ENCODE measurements around the gene MCM6.

Gene MCM6

DNA sequence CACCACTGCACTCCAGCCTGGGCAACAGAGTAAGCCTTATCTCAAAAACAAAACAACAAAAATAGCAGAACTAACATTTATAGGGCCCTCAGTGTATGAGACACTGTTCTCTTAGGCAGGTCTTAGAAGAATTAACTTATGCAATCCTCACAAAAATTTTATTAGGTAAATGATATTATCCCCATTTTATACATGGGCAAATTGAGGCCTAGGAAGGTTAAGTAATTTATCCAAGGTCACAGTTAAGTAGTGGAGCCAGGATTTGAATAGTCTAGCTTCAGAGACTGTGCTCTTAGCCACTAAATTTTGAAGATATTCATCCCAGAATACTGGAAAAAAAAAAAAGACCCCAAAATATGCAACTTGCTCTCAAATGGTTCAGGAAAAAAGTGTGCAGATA, 22.8 kb downstream of the MCM6 start:
- DNase-seq = no peak

DNA sequence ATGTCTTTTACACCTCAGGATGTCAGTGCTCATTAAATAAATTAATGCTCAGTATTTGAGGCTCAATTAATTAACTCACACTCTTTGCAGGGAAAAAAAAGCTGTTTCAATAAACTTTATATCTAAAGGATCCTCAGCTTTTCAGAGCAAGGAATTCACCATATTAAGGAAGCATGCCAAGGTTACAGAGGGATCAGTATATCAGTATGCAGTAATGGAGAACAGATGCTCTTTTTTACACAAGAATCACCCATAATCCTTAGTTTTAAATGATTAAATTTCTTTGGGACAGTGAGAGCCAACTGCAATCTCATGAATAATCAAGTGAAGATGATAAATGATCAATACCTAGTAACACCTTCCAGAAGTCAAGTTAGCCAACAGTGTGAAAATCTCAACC, 24.4 kb downstream of the MCM6 start:
- no peak for DNase-seq

DNA sequence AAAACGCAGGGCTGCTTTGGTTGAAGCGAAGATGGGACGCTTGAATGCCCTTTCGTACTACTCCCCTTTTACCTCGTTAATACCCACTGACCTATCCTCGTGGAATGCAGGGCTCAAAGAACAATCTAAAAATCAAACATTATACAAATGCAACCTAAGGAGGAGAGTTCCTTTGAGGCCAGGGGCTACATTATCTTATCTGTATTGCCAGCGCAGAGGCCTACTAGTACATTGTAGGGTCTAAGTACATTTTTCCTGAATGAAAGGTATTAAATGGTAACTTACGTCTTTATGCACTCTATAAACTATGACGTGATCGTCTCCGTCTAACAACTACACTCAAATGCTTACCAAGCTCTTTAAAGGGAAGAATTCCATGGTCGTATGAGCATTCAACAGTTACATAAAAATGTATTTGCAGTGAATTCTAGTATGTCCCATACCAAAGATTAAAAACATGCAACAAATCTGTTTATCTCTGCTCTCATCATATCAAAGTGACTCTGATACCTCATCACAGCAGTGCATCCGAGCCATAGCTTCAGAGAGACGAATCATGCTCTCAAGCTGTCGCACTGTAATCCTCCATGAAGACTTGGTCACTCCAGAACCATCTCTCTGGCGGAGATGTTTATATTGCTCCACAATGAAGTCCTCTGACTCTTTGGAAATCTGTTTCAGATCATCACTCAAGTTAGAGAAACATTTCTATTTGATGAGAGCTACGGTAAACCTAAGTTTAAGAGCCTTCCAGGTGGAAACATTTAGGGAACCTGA, 25.2 kb downstream of the MCM6 start:
- no peak for DNase-seq

DNA sequence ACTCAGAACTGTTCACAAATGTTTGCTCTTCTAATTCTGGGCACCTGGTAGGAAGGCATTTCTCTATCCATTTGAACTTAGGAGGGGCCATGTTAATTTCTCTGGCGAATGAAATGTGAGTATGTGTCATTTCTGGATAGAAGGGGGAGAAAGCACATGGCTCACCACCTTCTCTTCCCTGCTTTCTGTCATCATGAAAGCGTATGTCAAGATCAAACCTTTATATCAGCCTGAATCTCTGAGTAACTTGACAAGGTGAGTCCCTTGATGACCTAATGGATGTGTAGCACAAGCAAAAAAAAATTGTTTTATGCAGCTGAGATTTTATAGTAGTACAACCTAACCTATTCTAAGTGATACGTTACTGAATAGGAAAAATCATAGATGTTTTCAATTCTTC, 27.2 kb downstream of the MCM6 start:
- DNase-seq = no peak

DNA sequence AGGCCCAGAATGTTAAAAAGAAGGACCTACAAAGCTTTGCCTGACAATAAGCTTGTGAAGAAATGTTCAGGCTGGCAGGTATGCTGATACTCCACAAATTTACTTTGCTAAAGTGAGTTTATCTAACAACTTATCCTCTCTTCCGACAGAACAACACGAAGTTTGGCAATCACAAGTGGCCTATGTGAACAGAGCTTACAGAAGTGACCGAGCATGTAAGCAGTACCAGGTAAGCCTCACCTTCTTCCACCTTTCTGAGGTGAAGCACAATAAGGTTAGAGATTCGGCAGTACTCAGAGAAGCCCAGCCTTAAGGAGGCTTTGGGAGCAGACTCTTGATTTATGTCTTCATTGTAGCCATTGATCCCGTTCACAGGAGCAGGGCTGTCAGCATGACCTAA, 30.2 kb downstream of the MCM6 start:
- no peak for DNase-seq

DNA sequence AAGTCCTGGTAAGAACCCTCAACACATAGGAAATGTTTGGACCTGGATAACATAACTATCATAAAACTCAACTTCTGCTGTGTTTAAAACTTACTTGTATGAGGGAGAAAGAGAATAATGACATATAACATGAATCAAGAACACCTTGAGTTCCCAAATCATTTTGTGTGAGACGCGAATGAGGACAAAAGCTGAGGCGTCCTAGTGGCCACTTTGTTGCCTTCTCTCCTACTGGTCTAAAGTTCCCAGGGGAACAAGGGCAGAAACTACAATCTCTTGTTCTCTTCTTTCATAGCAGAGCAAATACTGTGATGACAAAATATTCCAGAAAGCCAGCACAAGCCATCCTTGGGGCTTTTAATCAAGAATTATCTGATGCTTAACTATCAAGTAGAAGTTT, 31.0 kb downstream of the MCM6 start:
- DNase-seq = no peak

DNA sequence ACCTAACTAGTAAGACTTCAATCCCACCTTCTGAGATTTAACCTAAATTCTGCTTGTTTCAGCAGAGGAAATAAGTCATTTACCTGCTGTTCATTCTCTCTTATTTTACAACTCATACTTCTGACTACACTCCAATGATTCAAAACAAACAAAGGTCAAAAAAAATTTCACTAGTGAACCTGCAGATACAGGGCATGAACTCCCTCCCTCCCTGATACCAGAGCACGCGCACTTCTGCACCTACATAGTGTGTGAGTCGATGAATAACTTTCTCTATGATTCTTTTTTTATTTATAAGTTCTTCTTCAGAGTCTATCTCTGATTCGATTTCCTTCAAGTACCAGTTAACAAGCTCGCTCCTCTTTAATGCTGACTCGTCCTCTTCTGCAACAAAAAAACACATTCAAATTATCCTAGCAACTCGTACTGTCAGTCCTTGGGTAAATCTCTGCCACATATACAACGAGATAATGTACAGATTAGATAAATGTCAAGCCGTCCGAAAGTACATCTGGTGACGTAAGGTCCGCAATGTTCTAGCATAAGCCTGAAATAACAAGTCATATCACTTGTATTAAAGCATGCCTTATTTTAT, 31.8 kb downstream of the MCM6 start:
- DNase-seq = no peak

DNA sequence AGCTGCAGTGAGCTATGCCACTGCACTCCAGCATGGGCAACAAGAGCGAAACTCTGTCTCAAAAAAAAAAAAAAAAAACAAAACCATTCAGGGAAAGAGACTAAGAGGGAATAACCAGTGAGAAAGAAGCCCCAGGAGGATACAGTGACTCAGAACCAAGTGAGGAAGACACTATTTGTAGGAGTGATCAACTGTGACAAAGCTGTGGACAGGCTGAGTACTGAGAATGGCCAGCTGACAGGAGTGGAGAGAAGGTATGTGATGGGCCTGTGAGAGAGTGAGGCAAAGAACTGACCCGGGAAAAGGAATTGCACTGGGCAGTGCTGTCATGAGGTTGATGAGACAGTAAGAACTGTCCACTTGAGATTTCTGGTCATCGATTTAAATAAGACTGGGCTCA, 32.6 kb downstream of the MCM6 start:
- no peak for DNase-seq

DNA sequence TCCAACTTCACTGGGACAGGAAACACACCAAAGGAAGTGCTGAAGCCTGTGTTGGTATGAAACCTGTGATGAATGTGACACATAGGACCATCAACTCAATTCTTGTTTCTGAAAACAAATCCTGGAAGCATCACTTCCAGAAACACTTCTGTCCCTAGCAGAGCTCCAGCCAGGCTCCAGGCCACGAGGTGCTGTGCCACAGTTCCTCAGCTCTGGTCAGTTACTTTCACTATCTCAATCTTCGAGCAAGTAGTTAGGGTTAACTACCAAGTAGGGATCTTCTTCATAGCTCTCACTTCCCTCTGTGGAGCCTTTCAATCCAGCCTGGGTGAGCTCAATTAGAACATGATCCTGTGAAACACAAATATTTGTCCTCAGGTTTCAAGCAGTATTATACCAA, 35.6 kb downstream of the MCM6 start:
- no peak for DNase-seq

DNA sequence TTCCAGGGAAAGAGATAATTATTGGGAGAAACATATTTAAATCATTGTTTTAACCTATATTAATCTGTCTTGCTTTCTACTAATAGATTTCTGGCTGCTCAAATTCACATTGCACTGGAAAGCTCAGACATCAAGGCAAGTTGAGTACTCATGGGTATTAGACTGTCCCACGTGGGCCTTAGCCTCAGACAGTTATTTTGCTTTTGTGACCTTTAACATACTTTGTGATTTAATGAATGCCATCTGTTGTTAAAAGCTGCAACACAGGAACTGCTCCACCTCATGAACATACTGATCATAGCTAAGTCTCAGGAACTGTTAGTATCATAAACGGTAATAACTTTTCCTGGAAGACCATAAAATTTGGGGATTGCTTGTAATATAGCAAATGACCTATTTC, 36.5 kb downstream of the MCM6 start:
- DNase-seq = peak; percentile 18

DNA sequence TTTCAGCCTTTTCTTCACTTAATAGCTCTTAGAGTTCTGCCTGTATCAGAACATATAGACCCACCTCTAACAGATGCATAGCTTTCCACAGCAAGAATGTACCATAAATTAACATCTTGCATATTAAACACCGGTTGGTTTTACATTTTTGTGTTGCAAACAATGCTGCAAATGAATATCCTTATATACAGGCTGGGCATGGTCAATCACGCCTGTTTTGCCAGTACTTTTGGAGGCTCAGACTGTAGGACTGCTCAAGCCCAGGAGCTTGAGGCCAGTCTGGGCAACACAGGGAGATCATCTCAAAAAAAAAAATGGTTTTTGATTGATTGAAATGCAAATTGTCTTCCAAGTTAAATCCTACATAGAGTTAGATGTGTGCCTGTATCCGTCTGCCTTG, 37.7 kb downstream of the MCM6 start:
- no peak for DNase-seq

DNA sequence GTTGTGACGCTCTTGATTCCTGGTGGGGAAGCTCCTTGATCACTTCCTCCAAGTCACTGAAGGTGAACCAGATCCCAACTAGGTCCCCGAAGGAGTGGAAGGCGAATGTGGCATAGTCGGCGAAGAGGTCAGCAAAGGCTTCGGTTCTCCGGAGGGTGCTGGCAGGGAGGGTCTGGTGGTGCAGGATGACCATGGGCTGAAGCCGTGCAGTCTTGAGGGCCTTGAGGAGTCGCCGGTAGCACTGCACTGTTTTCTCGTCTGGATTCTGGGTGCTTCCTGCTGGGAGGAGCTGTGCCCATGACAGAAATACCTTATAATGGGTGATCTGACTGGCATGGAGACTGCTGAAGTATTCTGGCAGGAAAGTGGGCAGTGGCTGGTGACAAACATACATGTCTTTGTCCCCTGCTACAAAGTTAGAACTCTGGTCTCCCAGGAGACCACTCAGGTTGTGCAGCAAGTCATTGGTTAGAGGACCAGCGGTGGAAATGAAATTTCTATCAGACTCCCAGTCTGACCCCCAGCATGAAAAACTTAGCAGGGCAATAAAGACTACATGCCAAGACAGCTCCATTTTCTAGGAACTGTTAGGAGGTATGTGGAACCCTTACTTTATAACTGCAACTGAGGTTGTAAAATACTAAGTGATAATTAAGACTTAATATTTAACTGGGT, 39.5 kb downstream of the MCM6 start, which contains the start of gene LCT:
TSS of gene LCT (minus strand) at position 589 of the 675 bp plus-strand sequence. CDS start at position 574, 15 bp downstream.
- DNase-seq = no peak

DNA sequence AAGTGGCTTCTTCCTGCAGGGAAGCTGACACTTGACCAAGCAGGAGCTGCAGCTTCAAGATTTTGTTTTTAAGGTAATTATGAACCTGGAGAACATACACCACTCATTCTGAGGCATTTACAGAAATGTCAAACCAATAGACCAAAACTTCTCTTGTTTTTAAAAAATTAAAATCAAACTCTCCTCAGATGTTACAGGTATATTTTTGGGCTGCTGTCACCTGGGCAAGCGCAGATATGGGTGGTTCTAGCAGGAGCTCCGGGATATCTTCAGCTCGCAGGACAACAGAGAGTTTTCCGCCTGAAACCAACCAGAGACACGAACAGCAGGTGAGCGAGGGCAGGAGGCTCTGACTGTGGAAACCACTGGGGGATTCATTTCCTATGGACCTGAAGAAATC, 43.4 kb downstream of the MCM6 start:
- DNase-seq = no peak

DNA sequence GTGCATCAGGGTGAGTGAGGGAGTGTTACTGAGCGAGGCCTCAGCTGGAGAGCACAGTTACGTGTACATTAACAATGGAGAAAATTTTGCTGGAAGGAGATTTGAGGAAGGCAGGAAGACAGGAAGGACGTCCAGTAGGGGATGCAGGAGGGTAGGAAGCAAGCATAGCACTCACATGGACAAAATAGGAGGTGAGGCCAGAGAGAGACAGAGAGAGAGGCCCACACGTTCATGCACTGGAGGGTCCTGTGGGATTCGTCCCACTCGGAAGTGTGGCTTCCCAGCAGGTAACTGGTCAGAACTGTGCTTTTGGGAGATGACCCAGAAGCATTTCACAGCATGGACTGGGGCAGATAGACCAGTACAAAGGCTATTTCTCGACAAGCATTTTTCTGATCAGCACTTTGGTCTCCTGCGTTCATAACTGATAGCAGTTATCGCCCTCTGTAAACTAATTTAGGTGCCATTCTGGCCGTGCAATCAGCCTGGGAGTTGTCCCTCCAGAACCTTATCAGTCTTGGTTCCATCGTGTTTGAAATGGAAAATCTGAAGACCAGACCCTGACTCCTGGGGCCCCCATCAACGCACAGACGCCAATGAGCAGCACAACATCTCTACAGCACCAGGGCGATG, 44.9 kb downstream of the MCM6 start:
- DNase-seq = no peak

DNA sequence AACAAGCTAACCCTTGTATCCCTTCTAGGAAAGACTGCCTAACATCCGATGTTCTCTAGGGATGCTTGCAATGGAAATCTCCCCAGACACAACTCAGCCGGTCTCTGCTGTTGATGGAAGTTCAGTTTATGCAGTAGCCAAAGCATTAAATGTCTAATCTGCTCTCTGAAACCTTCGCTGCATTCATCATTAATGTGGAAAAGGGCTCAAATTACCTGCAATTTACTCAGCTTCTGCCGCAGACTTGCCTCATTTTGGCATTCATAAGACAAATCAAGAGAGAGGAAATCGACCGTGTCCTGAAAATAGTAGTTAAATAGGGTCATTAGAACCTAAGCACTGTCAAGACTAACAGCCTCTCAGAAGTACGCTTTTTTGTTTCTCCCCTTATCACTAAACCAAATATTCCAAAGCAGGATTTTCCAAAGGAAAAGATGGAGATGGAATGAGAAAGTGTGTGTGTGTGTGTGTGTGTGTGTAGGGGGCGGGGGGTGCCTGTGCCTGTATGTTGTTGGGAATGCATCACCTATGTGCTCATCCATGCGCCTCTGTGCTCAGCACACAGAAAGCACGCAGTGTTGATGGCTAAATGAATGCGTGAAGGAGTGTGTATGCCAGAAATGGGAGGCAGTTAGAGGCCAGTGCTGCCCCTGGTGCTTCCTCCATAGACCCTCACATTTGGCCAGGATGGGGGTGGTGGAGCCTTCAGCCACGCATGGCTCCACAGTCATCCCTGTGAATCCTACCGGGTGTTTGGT, 46.7 kb downstream of the MCM6 start:
- no peak for DNase-seq

DNA sequence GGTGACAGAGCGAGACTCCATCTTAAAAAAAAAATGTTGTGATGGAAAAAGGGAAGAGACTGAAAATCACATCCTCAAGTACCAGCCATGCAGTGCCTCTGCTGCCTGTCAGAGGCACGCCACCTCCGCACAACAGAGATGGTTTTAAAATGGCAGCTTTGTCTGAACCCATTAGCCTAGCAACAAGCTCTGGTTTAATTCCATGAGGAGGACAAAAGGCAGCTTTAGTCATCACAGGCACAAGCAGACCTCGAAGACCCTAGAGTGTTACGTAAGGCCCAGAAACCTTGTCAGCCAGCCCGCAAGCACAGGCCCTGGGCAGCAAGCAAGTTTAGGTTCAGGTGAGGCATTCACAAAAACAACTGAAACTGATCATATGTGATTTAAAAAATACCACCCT, 49.7 kb downstream of the MCM6 start:
- DNase-seq = no peak

DNA sequence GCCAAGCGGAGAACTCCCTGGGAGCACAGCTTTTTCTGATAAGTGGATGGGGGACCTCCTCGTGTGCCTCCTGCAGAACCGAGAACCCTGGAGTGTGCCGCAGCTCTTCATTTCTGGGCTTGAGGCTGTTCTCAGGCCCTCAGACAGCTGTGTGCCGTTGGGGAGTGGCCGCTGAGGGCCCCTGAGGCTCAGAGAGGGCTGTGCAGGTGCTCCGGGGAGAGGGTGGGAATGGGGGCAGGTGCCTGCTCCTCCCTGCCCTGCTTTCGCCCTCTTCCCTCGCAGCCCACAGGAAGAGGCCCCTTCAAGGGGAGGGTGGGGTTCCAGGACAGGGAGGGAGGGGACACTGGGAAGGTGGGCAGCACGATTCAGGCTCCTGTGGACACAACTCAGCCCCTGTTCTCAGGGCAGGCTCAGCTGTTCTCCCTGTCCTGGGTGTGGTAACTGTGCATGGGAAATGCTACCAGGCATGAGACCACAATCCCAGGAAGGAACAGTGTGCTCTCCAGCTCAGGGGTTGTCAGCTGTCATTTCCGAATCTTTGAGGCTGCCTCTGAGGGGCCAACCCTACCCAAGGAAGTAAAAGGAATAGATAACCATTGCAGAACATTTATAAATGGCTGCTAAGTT, 50.6 kb downstream of the MCM6 start:
- DNase-seq = no peak

DNA sequence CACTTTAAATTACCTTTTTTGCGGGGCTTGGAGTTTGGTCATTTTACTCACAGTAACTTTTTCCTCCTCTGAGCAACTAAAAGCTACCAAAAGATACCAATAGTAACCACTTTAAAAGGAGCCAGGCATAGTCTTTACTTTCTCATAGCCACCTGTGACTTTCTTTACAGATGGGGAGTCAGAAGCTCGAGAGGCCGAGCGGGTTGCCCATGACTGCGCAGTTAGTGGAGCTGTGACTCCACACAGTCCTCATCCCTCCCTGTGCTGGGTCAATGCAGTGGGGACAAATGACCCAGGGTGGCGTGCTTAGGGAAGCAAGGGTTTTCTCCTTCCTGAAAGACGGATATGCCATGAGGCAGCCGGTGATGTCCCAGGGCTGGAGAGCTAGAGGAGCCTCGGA, 51.1 kb downstream of the MCM6 start:
- no peak for DNase-seq

DNA sequence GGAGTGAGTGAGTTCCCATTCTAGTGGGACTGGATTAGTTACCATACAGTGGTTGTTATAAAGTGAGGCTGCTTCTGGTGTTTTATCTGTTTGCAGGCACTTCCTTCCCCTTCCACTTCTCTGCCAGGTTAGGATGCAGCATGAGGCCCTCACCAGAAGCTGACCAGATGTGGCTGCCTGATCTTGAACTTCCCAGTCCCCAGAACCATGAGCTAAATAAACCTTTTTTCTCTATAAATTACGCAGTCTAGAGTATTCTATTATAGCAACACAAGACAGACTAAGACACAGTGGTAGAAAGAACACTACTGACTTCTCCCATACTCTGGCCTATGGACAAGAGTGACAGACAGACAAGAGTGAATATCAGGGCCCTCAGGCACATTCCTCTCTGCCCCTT, 53.4 kb downstream of the MCM6 start:
- no peak for DNase-seq

DNA sequence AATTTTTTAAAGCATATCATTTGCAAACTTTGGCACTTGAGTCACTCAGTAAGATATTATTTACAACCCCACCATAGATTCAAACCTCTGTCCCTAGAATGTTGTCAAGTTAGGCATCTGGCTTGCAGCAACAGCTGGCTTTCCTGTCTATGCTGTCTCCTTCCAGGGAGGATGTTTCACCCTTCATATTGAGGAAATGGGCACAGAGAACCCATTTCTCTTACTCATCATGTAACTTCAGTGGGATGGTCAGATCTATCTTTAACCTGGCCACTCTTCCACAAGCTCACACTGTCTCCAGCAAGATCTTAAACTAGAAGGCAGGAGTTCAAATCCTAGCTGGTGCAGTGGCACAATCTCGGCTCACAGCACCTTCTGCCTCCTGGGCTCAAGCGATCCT, 55.1 kb downstream of the MCM6 start:
- DNase-seq = no peak

DNA sequence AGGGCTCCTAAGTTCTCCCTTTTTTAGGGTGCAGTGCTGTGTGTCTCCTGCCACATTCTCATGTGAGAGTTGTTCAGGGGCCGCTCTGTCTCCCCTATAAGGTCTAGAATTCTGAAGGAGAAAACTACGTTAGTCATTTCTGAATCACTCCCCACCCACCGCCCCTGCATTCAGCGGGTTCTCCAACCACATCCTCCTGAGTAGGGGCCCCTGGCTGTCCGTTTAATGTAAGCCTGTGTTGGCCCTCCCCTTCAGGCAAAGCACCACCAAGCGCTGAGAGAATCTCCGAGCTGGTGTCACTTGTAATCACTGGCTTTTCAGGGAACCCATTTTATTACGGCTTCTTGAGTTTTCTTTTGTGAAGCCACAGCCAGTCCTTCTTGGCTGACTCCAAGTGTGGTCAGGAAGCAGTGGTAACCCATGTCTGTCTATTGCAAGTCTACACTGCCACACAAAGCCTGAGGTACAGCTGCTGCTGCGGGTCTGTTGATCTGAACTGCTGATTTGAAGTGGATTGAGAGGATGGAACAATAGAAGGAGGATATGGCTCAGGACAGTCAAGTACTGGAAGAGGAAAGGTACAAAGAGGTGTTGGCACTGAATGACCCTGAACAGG, 56.1 kb downstream of the MCM6 start:
- no peak for DNase-seq

DNA sequence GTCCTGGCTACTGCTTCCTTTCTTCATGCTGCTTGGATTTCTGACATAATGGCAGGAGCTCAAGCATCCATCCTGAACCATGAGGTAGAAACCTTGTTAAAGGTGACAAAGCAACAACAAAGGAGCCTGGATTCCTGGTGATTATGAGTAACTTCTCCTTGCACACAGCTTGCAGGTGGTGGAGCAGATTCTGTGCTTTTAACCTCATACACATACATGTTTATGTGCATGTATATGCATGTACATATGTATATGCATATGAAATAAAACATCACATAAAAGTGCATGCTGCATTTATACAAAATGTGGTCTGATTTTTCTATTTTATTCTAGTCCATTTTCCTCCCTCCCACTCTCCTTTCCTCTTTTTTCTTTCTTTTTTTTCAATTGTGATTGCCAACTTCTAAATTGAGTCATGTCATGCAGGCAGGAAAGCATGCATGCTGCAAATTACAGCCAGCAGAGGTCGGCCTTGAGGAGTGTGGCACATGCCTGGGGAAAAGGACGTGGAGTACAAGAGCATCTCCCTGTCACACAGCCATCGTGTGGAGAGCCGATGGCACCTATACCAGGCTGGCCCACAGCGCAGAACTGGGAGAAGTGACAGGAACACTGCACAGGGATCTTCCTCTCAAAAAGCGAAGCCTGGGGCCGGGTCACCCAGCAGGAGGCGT, 57.2 kb downstream of the MCM6 start:
- DNase-seq = no peak

All from NCI-H2171 (cell line).